AG09309 (cell line): ENCODE results near the gene TNP1.

ENCODE experiments used
- DNase-seq: peaks from one replicate; pipeline ENCODE4 v3.0.0-alpha.2; 2010; ENCODE audit warnings: low read depth
- H3K4me3 ChIP-seq: 2 replicates; pipeline ENCODE4 v1.5.1; 2011; ENCODE audit warnings: mild to moderate bottlenecking, low read depth, low read length, moderate library complexity; ENCODE audit not compliant: control insufficient read depth
- TF ChIP-seq, protein P1 (sequence below): IDR thresholded peaks from 2 replicates; pipeline ENCODE4 v1.5.1; 2011; ENCODE audit warnings: mild to moderate bottlenecking, low read depth, low read length, inconsistent platforms; ENCODE audit not compliant: insufficient read depth, control insufficient read depth; ENCODE audit errors: missing control alignments

Gene TNP1

DNA sequence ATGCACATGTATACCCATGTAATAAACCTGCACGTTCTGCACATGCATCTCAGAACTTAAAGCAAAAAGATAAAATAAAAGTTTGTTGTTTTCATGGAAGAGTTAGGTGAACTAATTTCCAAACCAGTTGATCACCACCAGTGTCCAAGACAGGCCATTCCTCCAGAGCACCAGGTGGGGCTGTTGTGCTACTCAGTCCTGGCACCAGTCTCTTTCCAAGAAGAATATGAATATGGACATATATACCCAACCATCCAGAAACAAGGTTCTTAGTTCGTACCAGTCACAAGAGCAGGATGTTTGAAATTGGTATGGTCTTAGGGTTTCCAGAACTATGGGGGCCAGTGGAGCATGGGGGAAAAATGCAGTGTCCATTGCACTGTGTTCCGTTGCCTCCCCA lies 17.2 kb upstream of the TNP1 start:
- no peak overlapping the region for H3K4me3 ChIP-seq
- no peak for DNase-seq
- TF ChIP-seq, protein P1, sequence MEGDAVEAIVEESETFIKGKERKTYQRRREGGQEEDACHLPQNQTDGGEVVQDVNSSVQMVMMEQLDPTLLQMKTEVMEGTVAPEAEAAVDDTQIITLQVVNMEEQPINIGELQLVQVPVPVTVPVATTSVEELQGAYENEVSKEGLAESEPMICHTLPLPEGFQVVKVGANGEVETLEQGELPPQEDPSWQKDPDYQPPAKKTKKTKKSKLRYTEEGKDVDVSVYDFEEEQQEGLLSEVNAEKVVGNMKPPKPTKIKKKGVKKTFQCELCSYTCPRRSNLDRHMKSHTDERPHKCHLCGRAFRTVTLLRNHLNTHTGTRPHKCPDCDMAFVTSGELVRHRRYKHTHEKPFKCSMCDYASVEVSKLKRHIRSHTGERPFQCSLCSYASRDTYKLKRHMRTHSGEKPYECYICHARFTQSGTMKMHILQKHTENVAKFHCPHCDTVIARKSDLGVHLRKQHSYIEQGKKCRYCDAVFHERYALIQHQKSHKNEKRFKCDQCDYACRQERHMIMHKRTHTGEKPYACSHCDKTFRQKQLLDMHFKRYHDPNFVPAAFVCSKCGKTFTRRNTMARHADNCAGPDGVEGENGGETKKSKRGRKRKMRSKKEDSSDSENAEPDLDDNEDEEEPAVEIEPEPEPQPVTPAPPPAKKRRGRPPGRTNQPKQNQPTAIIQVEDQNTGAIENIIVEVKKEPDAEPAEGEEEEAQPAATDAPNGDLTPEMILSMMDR, result peak; percentile 17

DNA sequence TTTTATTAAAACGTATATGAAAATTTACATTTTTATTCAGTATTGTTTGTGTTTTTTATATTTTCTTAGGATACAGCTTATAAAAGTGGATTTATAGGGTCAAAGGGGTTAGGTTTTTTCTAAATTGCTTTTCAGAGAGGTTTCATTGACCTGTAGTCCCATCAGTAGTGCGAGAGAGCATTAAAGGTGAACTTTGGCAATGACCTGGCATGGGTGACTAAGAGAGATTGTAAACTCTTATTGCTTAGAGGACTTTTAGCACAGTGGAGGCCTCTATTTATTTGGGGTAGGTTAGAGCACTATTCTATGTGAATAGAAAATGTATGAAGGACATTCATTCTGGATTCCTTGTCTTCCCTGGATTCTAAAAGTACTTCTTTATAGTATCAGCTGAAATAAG lies 16.0 kb upstream of the TNP1 start:
- TF ChIP-seq, protein P1, result no peak
- H3K4me3 ChIP-seq, result no peak overlapping the region
- no peak for DNase-seq

DNA sequence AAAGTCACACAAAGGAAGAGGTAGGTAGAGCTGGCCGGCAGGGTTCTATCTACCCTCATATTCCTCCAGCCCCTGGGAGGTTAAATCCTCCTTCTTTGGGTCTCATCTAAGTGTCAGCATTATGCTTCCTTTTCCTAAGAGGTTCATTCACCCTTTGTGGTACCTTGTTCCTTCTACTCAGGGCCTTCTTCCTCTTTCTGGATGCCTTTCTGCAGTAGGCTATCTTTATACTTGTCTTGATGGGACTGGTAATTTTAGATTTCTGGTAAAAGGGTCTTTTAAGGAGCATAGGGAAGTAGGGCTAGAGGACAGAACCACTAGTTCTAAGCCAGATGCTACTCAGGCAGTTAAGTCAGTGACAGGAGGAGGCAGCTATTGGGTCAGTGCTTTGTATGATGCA lies 13.7 kb upstream of the TNP1 start:
- no peak overlapping the region for H3K4me3 ChIP-seq
- no peak for DNase-seq
- TF ChIP-seq, protein P1, result no peak

DNA sequence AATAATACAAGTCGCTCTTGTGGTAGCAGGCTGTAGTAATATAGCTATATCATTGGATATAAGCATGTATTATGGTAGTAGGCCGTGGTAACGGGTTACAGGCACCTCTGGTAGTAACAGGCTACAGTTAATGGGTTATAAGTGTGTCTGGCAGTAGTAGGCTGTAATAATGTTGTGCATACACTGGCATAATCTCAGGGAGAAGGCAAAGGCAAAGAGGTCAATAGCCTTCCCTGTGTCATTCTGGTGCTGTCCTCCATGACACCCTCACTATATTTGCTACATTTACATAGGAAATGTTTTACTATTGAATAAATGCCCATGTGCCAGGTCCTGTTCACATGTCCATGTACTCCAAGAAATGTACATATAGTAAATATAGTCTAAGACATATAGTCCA lies 12.8 kb upstream of the TNP1 start:
- TF ChIP-seq, protein P1, result no peak
- no peak for DNase-seq
- H3K4me3 ChIP-seq, result no peak overlapping the region

DNA sequence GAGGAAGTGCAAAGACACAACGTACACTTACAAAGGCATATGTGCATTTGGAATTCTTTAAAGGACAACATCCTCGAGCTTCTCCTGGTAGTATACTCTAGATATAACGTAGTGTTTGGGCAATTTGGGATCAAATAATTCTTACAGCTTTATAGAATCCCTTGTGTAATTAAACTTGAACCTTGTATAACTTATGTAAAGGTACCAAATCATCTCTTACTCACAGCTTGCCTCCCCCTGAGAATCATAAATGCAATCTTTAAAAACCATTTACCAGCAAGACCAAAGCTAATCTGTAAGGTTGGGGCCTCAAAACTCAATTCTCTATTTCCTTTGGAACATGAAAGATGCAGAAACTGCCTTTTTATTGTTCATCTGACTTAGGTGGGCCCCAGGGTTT lies 12.2 kb upstream of the TNP1 start:
- DNase-seq, result no peak
- TF ChIP-seq, protein P1, result no peak
- H3K4me3 ChIP-seq, result no peak overlapping the region

DNA sequence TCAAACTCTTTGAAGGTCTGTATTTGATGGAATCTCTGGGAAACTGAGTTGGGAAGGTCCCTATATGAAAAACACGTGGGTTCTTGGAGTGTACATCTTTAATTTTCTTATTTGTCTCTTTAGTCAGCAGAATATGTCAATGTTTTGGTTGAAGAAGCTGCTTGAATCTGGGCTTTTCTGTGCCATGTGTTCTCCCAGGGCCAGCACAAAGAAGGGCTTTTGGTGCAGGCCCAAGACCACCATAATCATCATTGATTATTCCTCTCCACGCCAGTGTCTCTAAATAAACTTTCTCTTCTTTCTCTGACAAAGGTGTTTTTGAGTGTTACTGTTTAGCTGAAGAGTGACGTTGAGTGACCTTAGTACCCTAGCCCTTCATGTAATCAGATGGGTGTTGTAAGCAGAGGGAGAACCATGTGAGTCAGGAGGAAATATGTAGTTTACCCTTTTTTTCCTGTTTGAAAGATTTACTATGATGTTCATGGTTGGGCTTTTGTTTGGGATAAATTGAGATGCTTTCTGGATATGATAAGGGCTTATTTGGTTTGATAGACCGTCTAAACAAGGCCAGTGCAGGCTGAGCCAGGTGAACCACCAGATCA lies 11.6 kb upstream of the TNP1 start:
- TF ChIP-seq, protein P1, result no peak
- H3K4me3 ChIP-seq, result no peak overlapping the region
- DNase-seq, result no peak

DNA sequence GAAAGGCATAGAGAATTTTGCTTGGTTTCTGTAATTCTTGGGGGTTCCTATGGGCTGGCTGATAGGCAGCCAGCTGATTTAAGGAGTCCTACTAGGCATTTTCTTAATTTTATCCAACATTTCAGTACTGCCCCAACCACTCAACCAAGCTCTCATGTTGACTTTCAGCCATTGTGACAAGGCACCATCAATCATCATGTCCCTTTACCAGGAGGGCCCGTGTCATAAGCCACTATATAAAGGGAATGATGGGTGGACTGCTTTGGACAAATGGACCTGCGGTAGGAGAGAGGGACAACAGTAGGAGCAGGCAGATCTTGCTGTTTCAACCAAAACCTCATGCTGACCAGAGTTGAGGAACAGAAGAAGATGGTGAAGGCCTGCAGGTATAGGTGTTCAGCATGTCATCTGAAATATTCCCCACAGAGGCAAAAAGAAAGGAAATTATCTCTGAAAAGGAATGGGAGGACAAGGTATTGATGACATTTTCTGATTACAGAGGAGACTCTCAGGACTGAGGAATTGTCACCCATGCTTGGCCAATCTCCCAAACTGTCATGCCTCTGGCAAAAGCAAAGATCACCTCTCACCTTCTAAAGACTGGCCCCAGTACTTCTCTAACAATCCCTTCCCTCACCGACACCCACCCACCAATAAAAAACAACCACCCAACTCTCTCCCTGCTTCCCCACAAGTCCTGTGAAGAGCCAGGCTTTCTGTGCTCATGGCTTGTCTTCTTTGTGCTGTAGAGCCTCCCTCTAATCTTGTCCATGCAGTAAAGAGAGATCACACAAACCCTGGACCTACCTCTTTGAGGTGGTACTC lies 10.9 kb upstream of the TNP1 start:
- DNase-seq, result no peak
- H3K4me3 ChIP-seq, result no peak overlapping the region
- TF ChIP-seq, protein P1, result no peak
